ENCODE results near the gene PLD6.
A peak's percentile ranks its signal among the peaks of the same experiment; 100 is the strongest.

The PLD6 gene

GRCh38 chr17:17153071-17153470 lies 53.1 kb downstream of the PLD6 start:
- no peak for DNase-seq

- DNase-seq = no peak
Measured at GRCh38 chr17:17152385-17152784, 53.7 kb downstream of the PLD6 start.

- peak in 1 of 5 donors; percentile 51 for DNase-seq
Measured at GRCh38 chr17:17151962-17152361, 54.2 kb downstream of the PLD6 start.

GRCh38 chr17:17151541-17151940 lies 54.6 kb downstream of the PLD6 start:
- no peak for DNase-seq

- peak in 1 of 5 donors; percentile 58 for DNase-seq
Measured at GRCh38 chr17:17151055-17151454, 55.1 kb downstream of the PLD6 start.

All from T-helper 1 cell (primary cell).